Pons (tissue), 1 donor: ENCODE data around the gene TSSK2.
"Not testable (repeated sequence)": the region's sequence is repeated elsewhere in the genome, so short reads cannot be mapped to it uniquely, and the experiment has no call there.

ENCODE experiments used
- DNase-seq: peaks from one replicate; pipeline ENCODE4 v3.0.0-alpha.2; 2016; ENCODE audit warnings: low spot score

Gene TSSK2

GRCh38 chr22:19143212-19143611, 12.1 kb downstream of the TSSK2 start:
- no peak for DNase-seq

- DNase-seq = no peak
These were observed 12.9 kb downstream of the TSSK2 start for GRCh38 chr22:19143967-19144400.

- DNase-seq = no peak
These were observed 15.3 kb downstream of the TSSK2 start for GRCh38 chr22:19146215-19146968.

GRCh38 chr22:19147195-19147780, 16.2 kb downstream of the TSSK2 start:
- no peak for DNase-seq

GRCh38 chr22:19148417-19149046, 17.4 kb downstream of the TSSK2 start:
- no peak for DNase-seq

GRCh38 chr22:19149047-19149883, 18.2 kb downstream of the TSSK2 start:
- DNase-seq = no peak

GRCh38 chr22:19149991-19150390, 18.9 kb downstream of the TSSK2 start, which contains the start of gene GSC2:
Gene GSC2, minus strand, starts transcription at chr22:19150292. Its CDS starts 9 bp downstream, at chr22:19150283.
- no peak for DNase-seq

- no peak for DNase-seq
These were observed 19.6 kb downstream of the TSSK2 start for GRCh38 chr22:19150482-19151328.

GRCh38 chr22:19151329-19152191, 20.5 kb downstream of the TSSK2 start:
- no peak for DNase-seq

GRCh38 chr22:19152942-19153883, 22.1 kb downstream of the TSSK2 start:
- DNase-seq = no peak

GRCh38 chr22:19156109-19156508, 25.0 kb downstream of the TSSK2 start:
- not testable (repeated sequence) for DNase-seq

GRCh38 chr22:19158649-19159048, 27.5 kb downstream of the TSSK2 start:
- not testable (repeated sequence) for DNase-seq

GRCh38 chr22:19164425-19164824, 33.3 kb downstream of the TSSK2 start:
- no peak for DNase-seq

GRCh38 chr22:19166421-19166820, 35.3 kb downstream of the TSSK2 start:
- DNase-seq = no peak

GRCh38 chr22:19167106-19167869, 36.2 kb downstream of the TSSK2 start:
- DNase-seq = no peak

GRCh38 chr22:19168088-19168890, 37.2 kb downstream of the TSSK2 start:
- no peak for DNase-seq
